Ureter (tissue), 1 donor: ENCODE measurements around the gene PCSK6. TPM values are rescaled to one million over a fixed set of nuclear protein-coding genes. Genes with fewer than 3 reads are reported as not detected.
"Not testable (repeated sequence)": the region's sequence is repeated elsewhere in the genome, so short reads cannot be mapped to it uniquely, and the experiment has no call there.

ENCODE experiments used
- DNase-seq: peaks from one replicate; pipeline ENCODE4 v3.0.0-alpha.2; 2020; ENCODE audit warnings: low spot score
- total RNA-seq: library from RNA; stranded (reverse); gene quantifications from one replicate; pipeline ENCODE4 v1.2.4, GENCODE V29; 2023
- donor health status: DM: yes; HTN: yes; CAD: no.

PCSK6 gene
- total RNA-seq, 1 donor from 2014 or later, result 14.5 TPM

- peak; percentile 55 for DNase-seq
These were observed 26.2 kb downstream of the PCSK6 start for GRCh38 chr15:101463270-101463669.

- no peak for DNase-seq
These were observed 28.4 kb downstream of the PCSK6 start for GRCh38 chr15:101461097-101461496.

- no peak for DNase-seq
These were observed 29.8 kb downstream of the PCSK6 start for GRCh38 chr15:101459579-101460300.

- DNase-seq, result no peak
These were observed 30.5 kb downstream of the PCSK6 start for GRCh38 chr15:101458908-101459578.

GRCh38 chr15:101458158-101458900 lies 31.2 kb downstream of the PCSK6 start:
- no peak for DNase-seq

- no peak for DNase-seq
These were observed 31.8 kb downstream of the PCSK6 start for GRCh38 chr15:101457696-101458095.

- DNase-seq, result no peak
These were observed 33.3 kb downstream of the PCSK6 start for GRCh38 chr15:101456057-101456739.

GRCh38 chr15:101455291-101456025 lies 34.0 kb downstream of the PCSK6 start:
- no peak for DNase-seq

GRCh38 chr15:101454781-101455180 lies 34.7 kb downstream of the PCSK6 start:
- DNase-seq, result not testable (repeated sequence)

GRCh38 chr15:101454365-101454764 lies 35.1 kb downstream of the PCSK6 start:
- no peak for DNase-seq

- DNase-seq, result no peak
These were observed 36.1 kb downstream of the PCSK6 start for GRCh38 chr15:101453123-101454120.

GRCh38 chr15:101452572-101452971 lies 36.9 kb downstream of the PCSK6 start:
- DNase-seq, result no peak

GRCh38 chr15:101451846-101452245 lies 37.7 kb downstream of the PCSK6 start:
- no peak for DNase-seq

GRCh38 chr15:101451266-101451799 lies 38.2 kb downstream of the PCSK6 start:
- DNase-seq, result no peak

- DNase-seq, result no peak
These were observed 38.9 kb downstream of the PCSK6 start for GRCh38 chr15:101450403-101451265.

- no peak for DNase-seq
These were observed 39.8 kb downstream of the PCSK6 start for GRCh38 chr15:101449471-101450402.

- no peak for DNase-seq
These were observed 41.2 kb downstream of the PCSK6 start for GRCh38 chr15:101448336-101448735.
